ENCODE results near the gene HCN3. TPM values are rescaled to one million over a fixed set of nuclear protein-coding genes. Genes with fewer than 3 reads are reported as not detected.

The HCN3 gene
- total and polyA plus RNA-seq, 2 of the 13 experiments (the other 11 are each of a cell fraction or from before 2014, with no cell fraction given), result 2.4 to 10.2 TPM

GRCh38 chr1:155324037-155324716, 46.9 kb downstream of the HCN3 start (continued):
- TF ChIP-seq, protein P1, sequence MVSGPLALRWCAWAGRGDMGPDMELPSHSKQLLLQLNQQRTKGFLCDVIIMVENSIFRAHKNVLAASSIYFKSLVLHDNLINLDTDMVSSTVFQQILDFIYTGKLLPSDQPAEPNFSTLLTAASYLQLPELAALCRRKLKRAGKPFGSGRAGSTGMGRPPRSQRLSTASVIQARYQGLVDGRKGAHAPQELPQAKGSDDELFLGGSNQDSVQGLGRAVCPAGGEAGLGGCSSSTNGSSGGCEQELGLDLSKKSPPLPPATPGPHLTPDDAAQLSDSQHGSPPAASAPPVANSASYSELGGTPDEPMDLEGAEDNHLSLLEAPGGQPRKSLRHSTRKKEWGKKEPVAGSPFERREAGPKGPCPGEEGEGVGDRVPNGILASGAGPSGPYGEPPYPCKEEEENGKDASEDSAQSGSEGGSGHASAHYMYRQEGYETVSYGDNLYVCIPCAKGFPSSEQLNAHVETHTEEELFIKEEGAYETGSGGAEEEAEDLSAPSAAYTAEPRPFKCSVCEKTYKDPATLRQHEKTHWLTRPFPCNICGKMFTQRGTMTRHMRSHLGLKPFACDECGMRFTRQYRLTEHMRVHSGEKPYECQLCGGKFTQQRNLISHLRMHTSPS (CRISPR knock-in tag; IDR thresholded peaks at IDR 0.05; ENCODE audit: low read depth), result peak; percentile 19; the same call in 1 of the 2 replicates
- TF ChIP-seq SNAPC2 (CRISPR knock-in tag; IDR thresholded peaks at IDR 0.05) (0 out of 2 replicates have a peak, but pooled peaks have one; percentile 21), SP4 (CRISPR knock-in tag; IDR thresholded peaks at IDR 0.05) (peak; percentile 23; the same call in 1 of the 2 replicates), REPIN1 (CRISPR knock-in tag; IDR thresholded peaks at IDR 0.05; ENCODE audit: borderline replicate concordance, low read depth) (peak; percentile 60; the same call in 1 of the 2 replicates), NR2C2 (CRISPR knock-in tag; IDR thresholded peaks at IDR 0.05; ENCODE audit: borderline replicate concordance) (0 out of 2 replicates have a peak, but pooled peaks have one; percentile 47), MXI1 (IDR thresholded peaks at IDR 0.05; ENCODE audit: borderline replicate concordance, low read depth, low read length) (peak; percentile 57; the same call in 1 of the 3 replicates), SP5 (CRISPR knock-in tag; IDR thresholded peaks at IDR 0.05; ENCODE audit: borderline replicate concordance, low read depth) (peak; percentile 54; the same call in 1 of the 2 replicates), MED13 (CRISPR knock-in tag; IDR thresholded peaks at IDR 0.05) (0 out of 2 replicates have a peak, but pooled peaks have one; percentile 49), HBP1 (CRISPR knock-in tag; IDR thresholded peaks at IDR 0.05; ENCODE audit: low read depth) (peak; percentile 58; the same call in 1 of the 2 replicates), AGO2 (optimal IDR thresholded peaks at IDR 0.05; ENCODE audit: low read depth, low read length) (peak; percentile 48), ZNF451 (CRISPR knock-in tag; IDR thresholded peaks at IDR 0.05) (0 out of 2 replicates have a peak, but pooled peaks have one; percentile 2), SMAD9 (CRISPR knock-in tag; IDR thresholded peaks at IDR 0.05) (no peak)
- TF ChIP-seq, protein P2, sequence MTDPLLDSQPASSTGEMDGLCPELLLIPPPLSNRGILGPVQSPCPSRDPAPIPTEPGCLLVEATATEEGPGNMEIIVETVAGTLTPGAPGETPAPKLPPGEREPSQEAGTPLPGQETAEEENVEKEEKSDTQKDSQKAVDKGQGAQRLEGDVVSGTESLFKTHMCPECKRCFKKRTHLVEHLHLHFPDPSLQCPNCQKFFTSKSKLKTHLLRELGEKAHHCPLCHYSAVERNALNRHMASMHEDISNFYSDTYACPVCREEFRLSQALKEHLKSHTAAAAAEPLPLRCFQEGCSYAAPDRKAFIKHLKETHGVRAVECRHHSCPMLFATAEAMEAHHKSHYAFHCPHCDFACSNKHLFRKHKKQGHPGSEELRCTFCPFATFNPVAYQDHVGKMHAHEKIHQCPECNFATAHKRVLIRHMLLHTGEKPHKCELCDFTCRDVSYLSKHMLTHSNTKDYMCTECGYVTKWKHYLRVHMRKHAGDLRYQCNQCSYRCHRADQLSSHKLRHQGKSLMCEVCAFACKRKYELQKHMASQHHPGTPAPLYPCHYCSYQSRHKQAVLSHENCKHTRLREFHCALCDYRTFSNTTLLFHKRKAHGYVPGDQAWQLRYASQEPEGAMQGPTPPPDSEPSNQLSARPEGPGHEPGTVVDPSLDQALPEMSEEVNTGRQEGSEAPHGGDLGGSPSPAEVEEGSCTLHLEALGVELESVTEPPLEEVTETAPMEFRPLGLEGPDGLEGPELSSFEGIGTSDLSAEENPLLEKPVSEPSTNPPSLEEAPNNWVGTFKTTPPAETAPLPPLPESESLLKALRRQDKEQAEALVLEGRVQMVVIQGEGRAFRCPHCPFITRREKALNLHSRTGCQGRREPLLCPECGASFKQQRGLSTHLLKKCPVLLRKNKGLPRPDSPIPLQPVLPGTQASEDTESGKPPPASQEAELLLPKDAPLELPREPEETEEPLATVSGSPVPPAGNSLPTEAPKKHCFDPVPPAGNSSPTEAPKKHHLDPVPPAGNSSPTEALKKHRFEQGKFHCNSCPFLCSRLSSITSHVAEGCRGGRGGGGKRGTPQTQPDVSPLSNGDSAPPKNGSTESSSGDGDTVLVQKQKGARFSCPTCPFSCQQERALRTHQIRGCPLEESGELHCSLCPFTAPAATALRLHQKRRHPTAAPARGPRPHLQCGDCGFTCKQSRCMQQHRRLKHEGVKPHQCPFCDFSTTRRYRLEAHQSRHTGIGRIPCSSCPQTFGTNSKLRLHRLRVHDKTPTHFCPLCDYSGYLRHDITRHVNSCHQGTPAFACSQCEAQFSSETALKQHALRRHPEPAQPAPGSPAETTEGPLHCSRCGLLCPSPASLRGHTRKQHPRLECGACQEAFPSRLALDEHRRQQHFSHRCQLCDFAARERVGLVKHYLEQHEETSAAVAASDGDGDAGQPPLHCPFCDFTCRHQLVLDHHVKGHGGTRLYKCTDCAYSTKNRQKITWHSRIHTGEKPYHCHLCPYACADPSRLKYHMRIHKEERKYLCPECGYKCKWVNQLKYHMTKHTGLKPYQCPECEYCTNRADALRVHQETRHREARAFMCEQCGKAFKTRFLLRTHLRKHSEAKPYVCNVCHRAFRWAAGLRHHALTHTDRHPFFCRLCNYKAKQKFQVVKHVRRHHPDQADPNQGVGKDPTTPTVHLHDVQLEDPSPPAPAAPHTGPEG (CRISPR knock-in tag; IDR thresholded peaks at IDR 0.05), result 0 out of 2 replicates have a peak, but pooled peaks have one; percentile 29
- TF ChIP-seq, protein P3, sequence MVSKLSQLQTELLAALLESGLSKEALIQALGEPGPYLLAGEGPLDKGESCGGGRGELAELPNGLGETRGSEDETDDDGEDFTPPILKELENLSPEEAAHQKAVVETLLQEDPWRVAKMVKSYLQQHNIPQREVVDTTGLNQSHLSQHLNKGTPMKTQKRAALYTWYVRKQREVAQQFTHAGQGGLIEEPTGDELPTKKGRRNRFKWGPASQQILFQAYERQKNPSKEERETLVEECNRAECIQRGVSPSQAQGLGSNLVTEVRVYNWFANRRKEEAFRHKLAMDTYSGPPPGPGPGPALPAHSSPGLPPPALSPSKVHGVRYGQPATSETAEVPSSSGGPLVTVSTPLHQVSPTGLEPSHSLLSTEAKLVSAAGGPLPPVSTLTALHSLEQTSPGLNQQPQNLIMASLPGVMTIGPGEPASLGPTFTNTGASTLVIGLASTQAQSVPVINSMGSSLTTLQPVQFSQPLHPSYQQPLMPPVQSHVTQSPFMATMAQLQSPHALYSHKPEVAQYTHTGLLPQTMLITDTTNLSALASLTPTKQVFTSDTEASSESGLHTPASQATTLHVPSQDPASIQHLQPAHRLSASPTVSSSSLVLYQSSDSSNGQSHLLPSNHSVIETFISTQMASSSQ (IDR thresholded peaks at IDR 0.05; ENCODE audit: low read depth), result no peak
- TF ChIP-seq, protein P3 (CRISPR knock-in tag; IDR thresholded peaks at IDR 0.05; ENCODE audit: borderline replicate concordance), result peak; percentile 42; the same call in 1 of the 2 replicates
